BE2C (cell line): ENCODE data around the gene FYN.

ENCODE experiments used
- DNase-seq: peaks from one replicate; pipeline ENCODE4 v3.0.0-alpha.2; 2020
- H3K27me3 ChIP-seq: fragments of 250-450 bp; sonication (Bioruptor Pico); 2 replicates; pipeline ENCODE4 v1.5.1; 2020; ENCODE audit warnings: mild to moderate bottlenecking
- H3K36me3 ChIP-seq: fragments of 250-450 bp; sonication (Bioruptor Pico); 2 replicates; pipeline ENCODE4 v1.5.1; 2020; ENCODE audit warnings: mild to moderate bottlenecking
- H3K4me1 ChIP-seq: fragments of 250-450 bp; sonication (Bioruptor Pico); 2 replicates; pipeline ENCODE4 v1.5.1; 2020
- H3K4me3 ChIP-seq: 2 replicates; pipeline ENCODE4 v1.5.1; 2011; ENCODE audit warnings: low read depth, low read length
- H3K9me3 ChIP-seq: fragments of 250-450 bp; sonication (Bioruptor Pico); 2 replicates; pipeline ENCODE4 v1.5.1; 2020
- TF ChIP-seq, protein P1 (sequence below): IDR thresholded peaks from 2 replicates; pipeline ENCODE4 v1.5.1; 2012; ENCODE audit warnings: mild to moderate bottlenecking, low read depth, low read length

FYN gene

DNA sequence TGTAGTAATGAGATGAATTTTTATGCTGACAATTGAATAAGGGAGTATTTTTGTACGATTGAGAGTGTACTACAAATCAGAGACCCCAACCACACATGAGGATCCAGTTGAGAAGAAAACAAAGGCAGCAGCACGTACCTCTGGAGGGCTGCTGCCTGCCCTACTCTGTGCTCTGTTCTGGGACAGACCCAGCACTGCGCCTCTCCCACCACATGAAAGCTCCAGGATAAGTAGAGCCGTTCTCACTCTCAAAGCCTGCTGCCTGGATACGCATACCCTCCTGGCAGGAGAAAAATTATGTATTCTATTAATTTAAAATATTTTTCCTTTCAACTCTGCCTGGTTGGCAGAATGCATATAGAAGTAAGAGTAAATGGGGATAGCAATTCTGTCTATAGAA is 256.1 kb downstream of the FYN start:
- H3K4me1 ChIP-seq, result peaks cover 9% of the 10 kb centered on the region
- no peaks in the 10 kb centered on the region for H3K27me3 ChIP-seq
- H3K4me3 ChIP-seq, result no peak overlapping the region
- H3K36me3 ChIP-seq, result no peaks in the 10 kb centered on the region
- TF ChIP-seq, protein P1, sequence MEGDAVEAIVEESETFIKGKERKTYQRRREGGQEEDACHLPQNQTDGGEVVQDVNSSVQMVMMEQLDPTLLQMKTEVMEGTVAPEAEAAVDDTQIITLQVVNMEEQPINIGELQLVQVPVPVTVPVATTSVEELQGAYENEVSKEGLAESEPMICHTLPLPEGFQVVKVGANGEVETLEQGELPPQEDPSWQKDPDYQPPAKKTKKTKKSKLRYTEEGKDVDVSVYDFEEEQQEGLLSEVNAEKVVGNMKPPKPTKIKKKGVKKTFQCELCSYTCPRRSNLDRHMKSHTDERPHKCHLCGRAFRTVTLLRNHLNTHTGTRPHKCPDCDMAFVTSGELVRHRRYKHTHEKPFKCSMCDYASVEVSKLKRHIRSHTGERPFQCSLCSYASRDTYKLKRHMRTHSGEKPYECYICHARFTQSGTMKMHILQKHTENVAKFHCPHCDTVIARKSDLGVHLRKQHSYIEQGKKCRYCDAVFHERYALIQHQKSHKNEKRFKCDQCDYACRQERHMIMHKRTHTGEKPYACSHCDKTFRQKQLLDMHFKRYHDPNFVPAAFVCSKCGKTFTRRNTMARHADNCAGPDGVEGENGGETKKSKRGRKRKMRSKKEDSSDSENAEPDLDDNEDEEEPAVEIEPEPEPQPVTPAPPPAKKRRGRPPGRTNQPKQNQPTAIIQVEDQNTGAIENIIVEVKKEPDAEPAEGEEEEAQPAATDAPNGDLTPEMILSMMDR, result no peak
- DNase-seq, result no peak
- no peaks in the 10 kb centered on the region; the same call in 1 of the 2 replicates for H3K9me3 ChIP-seq

DNA sequence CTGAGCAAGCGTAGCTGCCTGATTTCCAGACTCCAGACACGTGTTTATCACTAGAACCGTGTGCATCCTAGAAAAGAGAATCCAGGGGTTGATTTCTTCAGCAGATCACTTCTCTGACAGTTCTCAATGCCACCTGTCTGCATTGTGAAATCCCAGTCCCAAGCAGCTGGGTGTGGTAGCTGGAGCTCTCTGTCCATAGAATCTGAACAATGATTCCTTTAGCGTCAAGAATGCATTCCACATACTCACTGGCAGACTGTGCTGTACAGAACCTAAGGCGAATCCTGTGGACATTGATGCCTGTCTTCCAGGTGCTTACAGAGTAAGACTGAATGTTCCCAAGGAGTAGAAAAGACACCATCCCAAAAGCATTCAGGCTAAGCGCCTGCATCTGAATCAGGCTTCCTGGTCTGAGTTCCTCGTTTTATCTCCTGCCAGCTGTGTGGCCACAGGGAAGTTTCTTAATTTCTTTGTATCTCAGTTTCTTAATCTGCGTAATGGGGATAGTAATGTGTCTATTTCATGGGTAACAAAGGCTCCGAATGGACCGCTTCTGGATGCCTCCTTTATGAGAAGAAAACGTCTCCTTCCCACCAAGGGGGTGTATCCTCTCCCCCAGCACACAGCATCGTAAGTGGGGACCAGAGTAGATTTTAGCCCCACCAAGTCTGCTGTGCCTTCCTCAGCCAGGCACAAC is 257.2 kb downstream of the FYN start:
- Histone ChIP-seq H3K4me1 (peaks cover 9% of the 10 kb centered on the region), H3K9me3 (no peaks in the 10 kb centered on the region; the same call in 1 of the 2 replicates), H3K36me3 (no peaks in the 10 kb centered on the region), H3K27me3 (no peaks in the 10 kb centered on the region), H3K4me3 (no peak overlapping the region)
- DNase-seq, result no peak
- TF ChIP-seq, protein P1, result no peak

DNA sequence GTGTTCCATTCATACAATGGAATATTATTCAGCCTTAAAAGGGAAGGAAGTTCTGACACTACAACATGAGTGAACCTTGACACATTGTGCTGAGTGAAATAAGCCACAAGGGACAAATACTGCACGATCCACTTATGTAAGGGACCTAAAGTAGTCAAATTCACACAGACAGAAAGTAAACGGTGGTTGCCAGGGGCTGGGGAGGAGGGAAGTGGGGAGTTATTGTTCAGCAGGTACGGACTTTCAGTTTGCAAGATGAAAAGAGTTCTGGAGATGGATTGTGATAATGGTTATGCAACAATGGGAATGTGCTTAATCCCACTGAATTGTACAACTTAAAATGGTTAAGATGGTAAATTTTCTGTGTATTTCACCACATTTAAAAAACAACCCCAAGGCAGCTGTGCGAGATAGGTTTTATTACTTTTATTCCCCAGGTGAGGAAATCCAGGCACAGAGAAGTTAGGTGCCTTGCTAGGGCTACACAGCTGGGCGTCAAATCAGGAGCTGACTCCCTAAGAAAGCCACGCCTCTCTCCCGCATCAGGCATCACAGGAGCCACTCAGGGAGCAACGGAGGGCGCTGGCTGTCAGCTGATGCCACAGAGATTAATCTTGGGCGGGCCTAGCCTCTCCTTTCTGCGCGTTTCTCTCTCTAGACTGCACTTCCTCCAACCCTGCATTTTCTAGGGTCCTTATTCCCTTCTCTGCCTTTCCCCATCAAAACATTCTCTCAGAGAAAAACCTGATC is 258.2 kb downstream of the FYN start:
- H3K27me3 ChIP-seq, result no peaks in the 10 kb centered on the region
- no peaks in the 10 kb centered on the region; the same call in 1 of the 2 replicates for H3K9me3 ChIP-seq
- TF ChIP-seq, protein P1, result no peak
- H3K4me1 ChIP-seq, result peaks cover 9% of the 10 kb centered on the region
- DNase-seq, result peak; percentile 82
- peak overlapping the region; percentile 7; the same call in 1 of the 2 replicates for H3K4me3 ChIP-seq
- no peaks in the 10 kb centered on the region for H3K36me3 ChIP-seq

DNA sequence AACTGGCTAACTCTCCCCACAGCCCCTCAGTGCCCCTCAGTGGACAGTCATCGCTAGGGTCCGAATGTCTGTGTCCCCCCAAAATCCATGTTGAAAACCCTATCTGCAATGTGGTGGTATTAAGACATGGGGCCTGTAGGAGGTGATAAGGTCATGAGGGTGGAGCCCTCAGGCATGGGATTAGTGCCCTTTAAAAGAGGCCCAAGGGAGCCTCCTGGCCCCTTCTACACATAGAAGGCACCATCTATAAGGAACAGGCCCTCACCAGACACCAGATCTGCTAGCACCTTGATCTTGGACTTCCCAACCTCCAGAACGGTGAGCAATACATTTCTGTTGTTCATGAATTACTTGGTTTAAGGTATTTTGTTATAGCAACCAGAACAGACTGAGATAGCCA is 260.9 kb downstream of the FYN start:
- H3K4me3 ChIP-seq, result no peak overlapping the region
- no peaks in the 10 kb centered on the region for H3K36me3 ChIP-seq
- no peak for DNase-seq
- TF ChIP-seq, protein P1, result no peak
- no peaks in the 10 kb centered on the region for H3K27me3 ChIP-seq
- peaks cover 9% of the 10 kb centered on the region for H3K4me1 ChIP-seq
- no peaks in the 10 kb centered on the region; the same call in 1 of the 2 replicates for H3K9me3 ChIP-seq

DNA sequence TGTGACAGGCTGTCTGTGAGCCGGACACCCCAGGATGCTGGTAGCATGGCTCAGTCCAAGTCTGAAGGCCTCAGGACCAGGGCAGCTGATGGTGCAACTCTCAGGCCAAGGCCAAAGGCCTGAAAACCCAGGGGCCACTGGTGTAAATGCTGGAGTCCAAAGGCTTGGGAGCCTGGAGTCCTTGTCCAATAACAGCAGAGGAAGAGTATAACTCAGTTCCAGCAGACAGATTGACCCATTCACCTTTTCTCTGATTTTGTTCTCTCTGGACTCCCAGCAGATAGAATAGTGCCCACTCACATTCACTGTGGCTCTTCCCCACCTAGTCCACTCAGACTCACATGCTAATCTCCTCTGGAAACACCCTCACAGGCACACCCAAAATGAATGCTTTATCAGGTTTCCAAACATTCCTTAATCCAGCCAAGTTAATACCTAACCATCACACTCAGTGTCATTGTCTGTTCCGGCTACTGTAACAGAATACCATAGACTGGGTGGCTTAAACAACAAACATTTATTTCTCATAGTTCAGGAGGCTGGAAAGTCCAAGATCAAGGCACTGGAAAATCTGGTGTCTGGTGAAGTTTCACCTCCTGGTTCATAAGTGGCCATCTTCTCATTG is 262.6 kb downstream of the FYN start:
- H3K4me1 ChIP-seq, result peaks cover 7% of the 10 kb centered on the region
- no peaks in the 10 kb centered on the region for H3K36me3 ChIP-seq
- H3K27me3 ChIP-seq, result no peaks in the 10 kb centered on the region
- no peaks in the 10 kb centered on the region; the same call in 1 of the 2 replicates for H3K9me3 ChIP-seq
- no peak overlapping the region for H3K4me3 ChIP-seq
- no peak for DNase-seq
- TF ChIP-seq, protein P1, result no peak
